ENCODE results near the gene PLEKHH3. TPM values are rescaled to one million over a fixed set of nuclear protein-coding genes. Genes with fewer than 3 reads are reported as not detected.

PLEKHH3 gene
- total RNA-seq, 1 experiment from 2014 or later = 32.2 TPM

Small RNAs within 50 kb of the gene (microRNA-seq; reads per million reads assigned to microRNA genes)
- not detected for gene MIR6780A (ENCODE audit: unreplicated experiment)

Other genes with a start within 250 kb of the PLEKHH3 start
- 53.4 TPM for gene ATP6V0A1, start 218.1 kb downstream of the PLEKHH3 start, total RNA-seq (2021; ENCODE audit: unreplicated experiment)
- 33.5 TPM for gene NAGLU, start 140.8 kb downstream of the PLEKHH3 start, total RNA-seq (2021; ENCODE audit: unreplicated experiment)
- gene HSD17B1, start 124.1 kb downstream of the PLEKHH3 start, total RNA-seq (2021; ENCODE audit: unreplicated experiment) = 5.4 TPM
- gene COASY, start 114.8 kb downstream of the PLEKHH3 start, total RNA-seq (2021; ENCODE audit: unreplicated experiment) = 76.7 TPM
- 35.8 TPM for gene MLX, start 109.9 kb downstream of the PLEKHH3 start, total RNA-seq (2021; ENCODE audit: unreplicated experiment)
- gene PSMC3IP, start 99.3 kb downstream of the PLEKHH3 start, total RNA-seq (2021; ENCODE audit: unreplicated experiment) = 19.2 TPM
- 42.3 TPM for gene RETREG3, start 67.6 kb downstream of the PLEKHH3 start, total RNA-seq (2021; ENCODE audit: unreplicated experiment)
- 99.8 TPM for gene TUBG1, start 67.3 kb downstream of the PLEKHH3 start, total RNA-seq (2021; ENCODE audit: unreplicated experiment)
- gene TUBG2, start 17.7 kb downstream of the PLEKHH3 start, total RNA-seq (2021; ENCODE audit: unreplicated experiment) = 25.5 TPM
- gene CCR10, start 4.8 kb upstream of the PLEKHH3 start, total RNA-seq (2021; ENCODE audit: unreplicated experiment) = 1.9 TPM
- 20.4 TPM for gene CNTNAP1, start 5.5 kb upstream of the PLEKHH3 start, total RNA-seq (2021; ENCODE audit: unreplicated experiment)
- gene EZH1, start 68.0 kb upstream of the PLEKHH3 start, total RNA-seq (2021; ENCODE audit: unreplicated experiment) = 17.7 TPM
- 1.1 TPM for gene RAMP2, start 84.2 kb upstream of the PLEKHH3 start, total RNA-seq (2021; ENCODE audit: unreplicated experiment)
- 37.7 TPM for gene VPS25, start 96.5 kb upstream of the PLEKHH3 start, total RNA-seq (2021; ENCODE audit: unreplicated experiment)
- gene WNK4, start 103.6 kb upstream of the PLEKHH3 start, total RNA-seq (2021; ENCODE audit: unreplicated experiment) = 3.5 TPM
- gene COA3, start 121.7 kb upstream of the PLEKHH3 start, total RNA-seq (2021; ENCODE audit: unreplicated experiment) = 48.8 TPM
- gene CNTD1, start 121.9 kb upstream of the PLEKHH3 start, total RNA-seq (2021; ENCODE audit: unreplicated experiment) = 0.13 TPM
- 61.8 TPM for gene BECN1, start 147.3 kb upstream of the PLEKHH3 start, total RNA-seq (2021; ENCODE audit: unreplicated experiment)
- gene PSME3, start 156.4 kb upstream of the PLEKHH3 start, total RNA-seq (2021; ENCODE audit: unreplicated experiment) = 110 TPM
- gene AOC2, start 167.6 kb upstream of the PLEKHH3 start, total RNA-seq (2021; ENCODE audit: unreplicated experiment) = 0.85 TPM
- 0.21 TPM for gene AOC3, start 174.2 kb upstream of the PLEKHH3 start, total RNA-seq (2021; ENCODE audit: unreplicated experiment)
- gene G6PC1, start 223.8 kb upstream of the PLEKHH3 start, total RNA-seq (2021; ENCODE audit: unreplicated experiment) = 0.08 TPM